ENCODE measurements around the gene EIF4G3. TPM values are rescaled to one million over a fixed set of nuclear protein-coding genes. Genes with fewer than 3 reads are reported as not detected.
A peak's percentile ranks its signal among the peaks of the same experiment; 100 is the strongest.
"Not testable (repeated sequence)": the region's sequence is repeated elsewhere in the genome, so short reads cannot be mapped to it uniquely, and the experiment has no call there.

Gene EIF4G3
- total and polyA plus RNA-seq, 12 donors, result 13.3 to 50.2 (median 36.1) TPM

DNA sequence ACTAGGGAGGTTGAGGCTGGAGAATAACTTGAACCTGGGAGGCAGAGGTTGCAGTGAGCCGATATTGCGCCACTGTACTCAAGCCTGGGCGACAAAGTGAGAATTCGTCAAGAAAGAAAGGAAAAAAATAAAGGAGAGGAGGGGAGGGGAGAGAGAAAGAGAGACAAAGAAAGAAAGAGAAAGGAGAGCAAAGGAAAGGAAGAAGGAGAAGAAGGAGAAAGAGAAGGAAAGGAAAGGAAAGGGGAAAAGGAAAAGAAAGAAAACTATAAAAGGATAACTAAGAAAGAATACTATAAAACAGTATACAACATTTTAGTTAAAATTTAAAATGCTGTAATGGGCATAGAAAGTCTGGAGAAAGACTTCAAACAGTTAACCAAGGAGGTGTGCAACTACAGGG, 33.6 kb downstream of the EIF4G3 start:
- Histone ChIP-seq H3K9me3 (no peaks in the 10 kb centered on the region), H3K36me3 (peaks cover 0 to 38% (median under 1%) of the 10 kb centered on the region in 9 donors), H3K4me3 (no peak overlapping the region), H3K27me3 (no peaks in the 10 kb centered on the region), H3K27ac (no peak overlapping the region), H3K4me1 (peaks cover 0 to 24% (median 11%) of the 10 kb centered on the region in 9 donors)
- ATAC-seq (no peak), DNase-seq (no peak)
- intact Hi-C loops (cut with DNase I), result no loop called here
- no peak for TF ChIP-seq CTCF (IDR thresholded peaks at IDR 0.05)
- WGBS, 2 donors, result 99% methylated on average over 4 of the region's 4 CpGs

GRCh38 chr1:21141030-21141429, 35.7 kb downstream of the EIF4G3 start:
- no peak for TF ChIP-seq CTCF (IDR thresholded peaks at IDR 0.05)
- H3K4me1 ChIP-seq, result peaks cover 0 to 24% (median 11%) of the 10 kb centered on the region in 9 donors
- DNase-seq (no peak), ATAC-seq (no peak)
- H3K36me3 ChIP-seq, result peaks cover 0 to 38% (median 0%) of the 10 kb centered on the region in 9 donors
- no peak overlapping the region for H3K27ac ChIP-seq
- 52 to 56% methylated on average over 1 of the region's 1 CpG for WGBS, 2 donors
- no peaks in the 10 kb centered on the region for H3K9me3 ChIP-seq
- H3K27me3 ChIP-seq, result no peaks in the 10 kb centered on the region
- no peak overlapping the region for H3K4me3 ChIP-seq
- intact Hi-C loops (cut with DNase I), result no loop called here

DNA sequence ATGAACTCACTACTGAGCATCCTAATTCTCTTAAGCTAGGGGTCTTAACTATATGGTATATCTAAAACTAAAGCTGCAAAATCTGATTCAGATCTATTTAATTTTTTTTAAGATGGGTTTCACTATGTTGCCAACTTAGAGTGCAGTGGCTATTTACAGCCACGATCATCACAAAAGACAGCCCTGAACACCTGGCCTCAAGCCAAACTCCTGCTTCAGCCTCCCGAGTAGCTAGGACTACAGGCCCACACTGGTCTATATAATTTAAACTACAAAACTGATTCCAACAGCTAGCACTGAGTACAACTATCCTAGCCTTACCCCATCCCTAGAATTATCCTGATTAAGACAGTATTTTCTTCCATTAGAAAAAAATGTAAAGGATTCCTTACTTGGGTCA, 37.1 kb downstream of the EIF4G3 start:
- H3K27ac ChIP-seq, result peak overlapping the region in 1 of 10 donors; percentile 1
- peak; percentile 38 to 64 for DNase-seq
- no peaks in the 10 kb centered on the region for H3K27me3 ChIP-seq
- TF ChIP-seq CTCF (IDR thresholded peaks at IDR 0.05), result no peak
- intact Hi-C loops (cut with DNase I), result no loop called here
- WGBS, 2 donors, result 8 to 12% methylated on average over 2 of the region's 2 CpGs
- H3K9me3 ChIP-seq, result no peaks in the 10 kb centered on the region
- ATAC-seq, result peak; percentile 61 to 85 (median 71)
- peaks cover 0 to 42% (median 0%) of the 10 kb centered on the region in 9 donors for H3K36me3 ChIP-seq
- H3K4me1 ChIP-seq, result peaks cover 0 to 24% (median 11%) of the 10 kb centered on the region in 9 donors
- no peak overlapping the region for H3K4me3 ChIP-seq

- intact Hi-C loops (cut with DNase I); H3K27me3 ChIP-seq; DNase-seq; H3K9me3 ChIP-seq; H3K27ac ChIP-seq; ATAC-seq; H3K4me3 ChIP-seq: not testable (repeated sequence)
- H3K36me3 ChIP-seq, result peaks cover 0 to 42% (median 0%) of the 10 kb centered on the region in 9 donors
- peaks cover 0 to 22% (median 11%) of the 10 kb centered on the region in 9 donors for H3K4me1 ChIP-seq
- 99% methylated on average over 5 of the region's 5 CpGs for WGBS, 2 donors
Observed at GRCh38 chr1:21136344-21136743, 40.4 kb downstream of the EIF4G3 start.

GRCh38 chr1:21131200-21131599, 45.5 kb downstream of the EIF4G3 start:
- whole genome bisulfite sequencing, 2 donors, result 92 to 100% methylated on average over 1 of the region's 1 CpG
- Histone ChIP-seq H3K27ac (no peak overlapping the region), H3K4me1 (no peaks in the 10 kb centered on the region), H3K4me3 (no peak overlapping the region), H3K9me3 (no peaks in the 10 kb centered on the region), H3K27me3 (no peaks in the 10 kb centered on the region), H3K36me3 (peaks cover 0 to 51% (median 0%) of the 10 kb centered on the region in 9 donors)
- intact Hi-C loops (cut with DNase I), result no loop called here
- ATAC-seq (no peak), DNase-seq (no peak)
- no peak for TF ChIP-seq CTCF (IDR thresholded peaks at IDR 0.05)
